WI38 (cell line): ENCODE data around the gene BEX3.

Source experiments
- H3K4me3 ChIP-seq: 2 replicates; pipeline ENCODE4 v1.5.1; 2011; ENCODE audit warnings: low read depth, mild to moderate bottlenecking, control low read depth, low read length
- TF ChIP-seq, protein P1 (sequence below): IDR thresholded peaks from 2 replicates; pipeline ENCODE4 v1.5.1; 2012; ENCODE audit warnings: low read depth, mild to moderate bottlenecking, control low read depth, low read length

BEX3 gene

DNA sequence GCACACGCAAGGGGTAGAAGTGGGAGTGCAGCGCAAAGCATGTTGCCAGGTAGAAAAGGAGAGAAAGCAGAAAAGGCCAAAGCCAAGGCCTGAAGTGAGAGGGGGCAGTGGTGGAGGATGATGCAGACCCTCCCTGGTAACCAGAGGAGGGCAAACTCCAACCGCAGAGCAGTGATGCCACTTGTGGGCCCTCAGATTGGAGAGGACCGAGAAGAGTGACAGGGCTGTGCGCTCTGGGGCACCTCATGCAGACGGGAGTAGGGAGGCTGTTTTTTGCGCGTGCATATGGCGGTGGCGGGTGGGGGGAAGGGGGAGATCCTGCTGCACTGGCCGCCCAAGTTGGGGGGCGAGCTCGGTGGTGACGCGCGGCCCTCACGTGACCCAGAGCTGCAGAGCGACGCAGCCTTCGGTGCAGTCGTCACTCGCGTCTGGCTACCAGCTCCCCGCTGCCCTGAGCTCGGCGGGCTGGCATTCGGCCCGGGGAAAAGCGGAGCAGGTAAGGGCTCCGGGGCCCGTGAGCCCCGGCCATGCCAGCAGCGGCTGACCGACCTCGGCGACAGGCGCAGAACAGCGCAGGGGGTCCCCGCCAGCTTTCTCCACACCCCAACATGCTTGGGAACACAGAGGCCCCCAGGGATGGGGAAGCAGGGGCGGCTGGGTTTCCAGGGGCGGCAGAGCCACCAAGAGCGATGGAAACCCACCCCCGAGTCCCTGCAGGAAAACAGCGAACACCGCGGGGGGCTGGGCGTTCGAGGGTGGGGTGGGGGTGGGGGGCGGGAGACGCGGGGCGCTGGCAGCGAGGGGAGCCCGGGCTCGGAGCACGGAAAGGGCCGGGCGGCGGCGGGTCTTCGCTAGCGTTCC lies at the start of gene BEX3:
Gene BEX3, plus strand, starts transcription at position 421 of the 861 bp plus-strand sequence. CDS start 984 bp downstream, outside the sequence.
- H3K4me3 ChIP-seq: peak within 1 kb of the TSS; percentile 70
- TF ChIP-seq, protein P1, sequence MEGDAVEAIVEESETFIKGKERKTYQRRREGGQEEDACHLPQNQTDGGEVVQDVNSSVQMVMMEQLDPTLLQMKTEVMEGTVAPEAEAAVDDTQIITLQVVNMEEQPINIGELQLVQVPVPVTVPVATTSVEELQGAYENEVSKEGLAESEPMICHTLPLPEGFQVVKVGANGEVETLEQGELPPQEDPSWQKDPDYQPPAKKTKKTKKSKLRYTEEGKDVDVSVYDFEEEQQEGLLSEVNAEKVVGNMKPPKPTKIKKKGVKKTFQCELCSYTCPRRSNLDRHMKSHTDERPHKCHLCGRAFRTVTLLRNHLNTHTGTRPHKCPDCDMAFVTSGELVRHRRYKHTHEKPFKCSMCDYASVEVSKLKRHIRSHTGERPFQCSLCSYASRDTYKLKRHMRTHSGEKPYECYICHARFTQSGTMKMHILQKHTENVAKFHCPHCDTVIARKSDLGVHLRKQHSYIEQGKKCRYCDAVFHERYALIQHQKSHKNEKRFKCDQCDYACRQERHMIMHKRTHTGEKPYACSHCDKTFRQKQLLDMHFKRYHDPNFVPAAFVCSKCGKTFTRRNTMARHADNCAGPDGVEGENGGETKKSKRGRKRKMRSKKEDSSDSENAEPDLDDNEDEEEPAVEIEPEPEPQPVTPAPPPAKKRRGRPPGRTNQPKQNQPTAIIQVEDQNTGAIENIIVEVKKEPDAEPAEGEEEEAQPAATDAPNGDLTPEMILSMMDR: no peak

DNA sequence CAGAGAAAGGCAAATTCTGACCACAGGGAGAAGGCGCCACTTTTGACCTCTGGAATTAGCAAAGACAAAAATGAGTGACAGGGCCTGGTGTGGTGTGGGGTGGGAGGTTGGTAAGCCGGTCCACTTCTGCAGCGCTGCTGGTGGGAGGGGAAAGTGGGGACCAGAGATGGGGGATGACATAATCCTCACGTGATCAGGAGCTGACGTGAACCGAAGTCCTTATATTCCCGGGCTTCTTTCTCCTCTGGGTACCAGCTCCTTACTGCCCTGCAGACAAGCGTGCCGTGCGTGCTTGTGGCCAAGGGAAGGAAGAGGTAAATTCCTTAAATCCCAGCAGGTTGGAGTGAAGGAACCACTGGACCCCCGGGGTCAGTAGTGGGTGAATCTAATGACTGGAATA lies 46.3 kb upstream of the BEX3 start, which contains the start of gene TCEAL7:
Gene TCEAL7, plus strand, starts transcription at position 249 of the 400 bp plus-strand sequence. CDS start 1,165 bp downstream, outside the sequence.
- TF ChIP-seq, protein P1: no peak
- H3K4me3 ChIP-seq: peak within 1 kb of the TSS; percentile 55

DNA sequence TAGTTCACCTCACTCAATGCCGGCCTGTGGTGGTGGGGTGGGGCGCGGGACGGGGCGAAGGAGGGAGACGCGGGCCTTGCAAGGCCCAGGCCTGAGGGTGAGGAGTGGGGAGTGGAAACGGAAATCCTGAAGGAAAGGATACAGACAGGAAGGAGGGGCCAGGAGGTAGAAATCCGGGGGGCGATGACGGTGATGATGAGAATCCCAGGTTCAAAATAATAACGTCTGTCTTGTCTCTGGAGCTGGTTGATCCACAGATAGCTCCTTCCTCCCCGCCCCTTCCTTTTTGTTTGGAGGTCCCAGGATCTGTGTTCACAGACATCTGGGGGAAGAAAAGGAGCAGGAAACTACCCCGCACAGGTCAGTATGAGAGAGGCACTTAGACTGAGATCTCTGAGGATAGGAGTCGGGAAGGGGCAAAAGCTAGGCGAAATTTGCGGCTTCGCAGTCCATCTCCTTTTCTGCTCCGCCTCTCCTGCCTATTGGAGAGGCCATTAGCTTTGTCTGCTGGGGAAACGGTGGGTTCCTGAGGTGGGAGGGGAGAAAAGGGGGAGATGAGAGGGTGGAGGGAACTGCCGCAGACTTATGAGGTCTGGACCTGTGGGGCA lies 45.6 kb upstream of the BEX3 start:
- TF ChIP-seq, protein P1: no peak
- peak overlapping the region; percentile 55 for H3K4me3 ChIP-seq

DNA sequence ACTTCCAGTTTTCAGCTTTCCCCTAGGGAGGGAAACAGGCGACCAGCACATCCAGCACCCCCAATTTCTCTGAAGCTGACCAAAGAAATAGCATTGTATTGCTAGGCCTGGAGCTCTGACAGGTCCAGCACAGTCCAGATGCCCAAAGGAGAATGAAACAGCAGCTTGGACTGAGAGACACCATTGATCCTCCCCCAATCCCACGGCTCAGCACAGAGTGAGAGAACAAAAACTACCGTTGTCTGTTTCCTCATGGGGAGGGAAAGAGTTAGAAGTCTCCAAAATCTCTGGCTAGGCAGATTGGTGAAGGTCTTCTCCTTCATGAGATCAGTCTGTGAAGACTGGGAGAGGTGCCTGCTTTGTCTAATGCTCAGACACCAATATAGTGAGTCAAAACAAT lies 37.7 kb upstream of the BEX3 start:
- no peak overlapping the region for H3K4me3 ChIP-seq
- TF ChIP-seq, protein P1: no peak

DNA sequence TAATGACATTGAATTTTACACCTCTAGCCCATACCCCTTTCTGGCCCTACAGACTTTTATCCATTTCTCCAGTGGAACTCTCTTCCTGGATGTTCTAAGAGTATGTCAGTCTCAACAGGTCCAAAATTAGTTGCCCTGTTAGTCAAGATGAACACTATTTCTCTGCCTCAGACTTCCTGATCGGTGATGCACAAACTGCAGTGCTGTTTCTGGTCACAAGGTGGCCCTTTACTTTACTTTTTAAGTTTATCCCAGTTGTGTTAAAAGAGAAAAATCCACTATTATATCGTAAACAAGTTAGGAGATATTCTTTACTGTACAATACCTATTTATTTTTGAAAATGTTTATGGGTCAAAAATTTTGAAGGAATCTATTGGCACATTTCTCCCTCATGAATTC lies 33.2 kb upstream of the BEX3 start:
- TF ChIP-seq, protein P1: peak; percentile 65
- H3K4me3 ChIP-seq: no peak overlapping the region

DNA sequence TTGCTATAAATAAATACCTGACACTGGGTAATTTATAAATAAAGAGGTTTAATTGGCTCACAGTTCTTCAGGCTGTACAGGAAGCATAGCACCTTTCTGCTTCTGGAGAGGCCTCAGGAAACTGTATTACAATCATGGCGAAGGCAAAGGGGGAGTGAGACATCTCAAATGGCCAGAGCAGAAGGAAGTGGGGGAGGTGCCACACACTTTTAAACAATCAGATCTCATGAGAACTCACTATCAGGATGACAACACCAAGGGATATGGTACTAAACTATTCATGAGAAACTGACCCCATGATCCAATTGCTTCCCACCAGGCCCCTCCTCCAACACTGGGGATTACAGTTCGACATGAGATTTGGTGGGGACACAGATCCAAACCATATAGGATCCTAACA lies 31.7 kb upstream of the BEX3 start:
- H3K4me3 ChIP-seq: no peak overlapping the region
- TF ChIP-seq, protein P1: no peak
